Trophoblast cell (in vitro differentiated cells and primary cell): Measurements from ENCODE around the gene LEPROT.
"Not testable (repeated sequence)": the region's sequence is repeated elsewhere in the genome, so short reads cannot be mapped to it uniquely, and the experiment has no call there.

Experiments
- DNase-seq, 2 donors: peaks; one replicate each; pipeline ENCODE4 v3.0.0-alpha.2; 2016
- H2AFZ ChIP-seq: 2 replicates; pipeline ENCODE4 v1.6.1; 2013; ENCODE audit warnings: low read length, moderate library complexity, mild to moderate bottlenecking; ENCODE audit not compliant: insufficient read depth, poor library complexity
- H2AK5ac ChIP-seq: 2 replicates; pipeline ENCODE4 v1.6.1; 2013; ENCODE audit warnings: mild to moderate bottlenecking, low read length
- H2BK120ac ChIP-seq: 2 replicates; pipeline ENCODE4 v1.6.1; 2013; ENCODE audit warnings: low read length, mild to moderate bottlenecking, moderate library complexity; ENCODE audit not compliant: insufficient read depth, poor library complexity
- H2BK12ac ChIP-seq: 2 replicates; pipeline ENCODE4 v1.6.1; 2013; ENCODE audit warnings: mild to moderate bottlenecking, low read length, moderate library complexity
- H2BK5ac ChIP-seq: 2 replicates; pipeline ENCODE4 v1.6.1; 2013; ENCODE audit warnings: low read length, low read depth, moderate library complexity, mild to moderate bottlenecking; ENCODE audit not compliant: poor library complexity
- H3K14ac ChIP-seq: 2 replicates; pipeline ENCODE4 v1.6.1; 2013; ENCODE audit warnings: mild to moderate bottlenecking, low read length
- H3K18ac ChIP-seq: 2 replicates; pipeline ENCODE4 v1.6.1; 2013; ENCODE audit warnings: mild to moderate bottlenecking, low read length
- H3K23ac ChIP-seq: 2 replicates; pipeline ENCODE4 v1.6.1; 2013; ENCODE audit warnings: low read length
- H3K27ac ChIP-seq: 2 replicates; pipeline ENCODE4 v1.5.1; 2013; ENCODE audit warnings: low read depth, mild to moderate bottlenecking, inconsistent platforms, low read length, moderate library complexity
- H3K27me3 ChIP-seq: 2 replicates; pipeline ENCODE4 v1.6.1; 2013; ENCODE audit warnings: inconsistent platforms, mild to moderate bottlenecking, low read length, moderate library complexity; ENCODE audit not compliant: insufficient read depth
- H3K36me3 ChIP-seq, 2 experiments: 1 replicate in 1 of 2; 2 replicates in 1 of 2; pipeline ENCODE4 v1.6.1; 2013; ENCODE audit warnings: low read length in 2 of 2, mild to moderate bottlenecking in 2 of 2, moderate library complexity in 1 of 2; ENCODE audit not compliant: insufficient read depth in 2 of 2, control insufficient read depth in 1 of 2
- H3K4ac ChIP-seq: 2 replicates; pipeline ENCODE4 v1.6.1; 2013; ENCODE audit warnings: low read depth, mild to moderate bottlenecking, low read length, moderate library complexity
- H3K4me1 ChIP-seq, 2 experiments: 1 replicate in 1 of 2; 2 replicates in 1 of 2; pipeline ENCODE4 v1.6.1; 2013; ENCODE audit warnings: low read length in 2 of 2, mild to moderate bottlenecking in 2 of 2, moderate library complexity in 1 of 2; ENCODE audit not compliant: insufficient read depth in 2 of 2, control insufficient read depth in 1 of 2
- H3K4me2 ChIP-seq: 2 replicates; pipeline ENCODE4 v1.6.1; 2013; ENCODE audit warnings: inconsistent platforms, mild to moderate bottlenecking, low read length, moderate library complexity
- H3K4me3 ChIP-seq: 2 replicates; pipeline ENCODE4 v1.5.1; 2013; ENCODE audit warnings: mild to moderate bottlenecking, low read depth, low read length, inconsistent platforms
- H3K79me1 ChIP-seq: one replicate; pipeline ENCODE4 v1.6.1; 2013; ENCODE audit warnings: low read length
- H3K79me2 ChIP-seq: 2 replicates; pipeline ENCODE4 v1.6.1; 2013; ENCODE audit warnings: low read length, mild to moderate bottlenecking; ENCODE audit not compliant: control insufficient read depth, insufficient read depth, poor library complexity
- H3K9ac ChIP-seq: 2 replicates; pipeline ENCODE4 v1.6.1; 2013; ENCODE audit warnings: mild to moderate bottlenecking, low read length
- H3K9me3 ChIP-seq: 2 replicates; pipeline ENCODE4 v1.6.1; 2013; ENCODE audit warnings: low read depth, mild to moderate bottlenecking, control low read depth, inconsistent platforms, low read length; ENCODE audit not compliant: insufficient read depth
- H4K12ac ChIP-seq: 2 replicates; pipeline ENCODE4 v1.6.1; 2013; ENCODE audit warnings: low read depth, mild to moderate bottlenecking, low read length, moderate library complexity
- H4K8ac ChIP-seq: 2 replicates; pipeline ENCODE4 v1.6.1; 2013; ENCODE audit warnings: low read depth, mild to moderate bottlenecking, low read length, moderate library complexity
- H4K91ac ChIP-seq: one replicate; pipeline ENCODE4 v1.6.1; 2013; ENCODE audit warnings: low read depth, mild to moderate bottlenecking, low read length, moderate library complexity
- WGBS: extraction: QIAGEN DNeasy Blood & Tissue Kit; methylation state at CpG from one replicate; pipeline ENCODE4 v1.1.7; 2013; ENCODE audit warnings: missing lambda C conversion rate; ENCODE audit not compliant: insufficient read length, insufficient coverage; ENCODE audit errors: extremely low coverage; 5-methylcytosine and 5-hydroxymethylcytosine counted together

Gene LEPROT

GRCh38 chr1:65449214-65449823 lies 28.9 kb downstream of the LEPROT start:
- no peak overlapping the region for H4K8ac ChIP-seq
- no peak overlapping the region for H2AFZ ChIP-seq
- H3K4ac ChIP-seq: no peak overlapping the region
- no peak overlapping the region for H3K23ac ChIP-seq
- no peaks in the 10 kb centered on the region for H3K4me1 ChIP-seq
- no peak overlapping the region for H2BK12ac ChIP-seq
- no peaks in the 10 kb centered on the region for H3K79me1 ChIP-seq
- WGBS: no CpG with 5 or more reads among the region's 4 CpGs
- no peak overlapping the region for H3K4me3 ChIP-seq
- no peaks in the 10 kb centered on the region for H3K27me3 ChIP-seq
- no peak overlapping the region for H2BK120ac ChIP-seq
- H2AK5ac ChIP-seq: no peak overlapping the region
- H3K4me2 ChIP-seq: no peak overlapping the region
- no peak overlapping the region for H4K12ac ChIP-seq
- DNase-seq: no peak
- H2BK5ac ChIP-seq: no peak overlapping the region
- no peak overlapping the region for H4K91ac ChIP-seq
- no peak overlapping the region for H3K18ac ChIP-seq
- no peak overlapping the region for H3K14ac ChIP-seq
- H3K79me2 ChIP-seq: no peaks in the 10 kb centered on the region
- no peak overlapping the region for H3K9ac ChIP-seq
- H3K36me3 ChIP-seq: no peaks in the 10 kb centered on the region
- no peak overlapping the region for H3K27ac ChIP-seq
- H3K9me3 ChIP-seq: no peaks in the 10 kb centered on the region

GRCh38 chr1:65455678-65456077 lies 35.2 kb downstream of the LEPROT start:
- H3K9ac ChIP-seq, H3K27me3 ChIP-seq, H2AK5ac ChIP-seq, DNase-seq, H3K4me1 ChIP-seq, H3K14ac ChIP-seq, H4K91ac ChIP-seq, H2AFZ ChIP-seq, H3K4ac ChIP-seq, H2BK12ac ChIP-seq, H3K27ac ChIP-seq, H3K23ac ChIP-seq, H3K4me3 ChIP-seq, H3K79me1 ChIP-seq, H2BK120ac ChIP-seq, H3K36me3 ChIP-seq, H3K4me2 ChIP-seq, H4K8ac ChIP-seq, H2BK5ac ChIP-seq, H4K12ac ChIP-seq, H3K9me3 ChIP-seq, H3K18ac ChIP-seq, H3K79me2 ChIP-seq: not testable (repeated sequence)
- no CpG with 5 or more reads among the region's 10 CpGs for WGBS

GRCh38 chr1:65456481-65456880 lies 36.0 kb downstream of the LEPROT start:
- Histone ChIP-seq H3K4me2 (no peak overlapping the region), H2AFZ (no peak overlapping the region), H3K36me3 (no peaks in the 10 kb centered on the region), H3K79me1 (no peaks in the 10 kb centered on the region), H3K27me3 (no peaks in the 10 kb centered on the region), H3K18ac (no peak overlapping the region), H4K12ac (no peak overlapping the region), H3K14ac (no peak overlapping the region), H2BK120ac (no peak overlapping the region), H2AK5ac (no peak overlapping the region), H2BK5ac (no peak overlapping the region), H3K4me1 (no peaks in the 10 kb centered on the region), H3K4ac (no peak overlapping the region), H3K79me2 (no peaks in the 10 kb centered on the region), H4K8ac (no peak overlapping the region), H4K91ac (no peak overlapping the region), H3K4me3 (no peak overlapping the region), H3K9ac (no peak overlapping the region), H3K27ac (no peak overlapping the region), H3K23ac (no peak overlapping the region), H2BK12ac (no peak overlapping the region), H3K9me3 (no peaks in the 10 kb centered on the region)
- DNase-seq: no peak

GRCh38 chr1:65457868-65458267 lies 37.4 kb downstream of the LEPROT start:
- H4K12ac ChIP-seq: no peak overlapping the region
- no peaks in the 10 kb centered on the region for H3K36me3 ChIP-seq

More at GRCh38 chr1:65457868-65458267, 37.4 kb downstream of the LEPROT start:
- H2BK5ac ChIP-seq: no peak overlapping the region
- H2AK5ac ChIP-seq: no peak overlapping the region
- no peak overlapping the region for H2AFZ ChIP-seq
- H3K14ac ChIP-seq: no peak overlapping the region
- H3K4me3 ChIP-seq: no peak overlapping the region
- no peaks in the 10 kb centered on the region for H3K79me2 ChIP-seq
- no peak overlapping the region for H3K4me2 ChIP-seq
- no peaks in the 10 kb centered on the region for H3K4me1 ChIP-seq
- H3K18ac ChIP-seq: no peak overlapping the region
- no peak overlapping the region for H3K27ac ChIP-seq
- no peaks in the 10 kb centered on the region for H3K9me3 ChIP-seq
- no peaks in the 10 kb centered on the region for H3K79me1 ChIP-seq
- no peak for DNase-seq
- no peak overlapping the region for H3K23ac ChIP-seq
- H2BK12ac ChIP-seq: no peak overlapping the region
- H3K9ac ChIP-seq: no peak overlapping the region
- no peak overlapping the region for H3K4ac ChIP-seq
- no peak overlapping the region for H2BK120ac ChIP-seq
- no peaks in the 10 kb centered on the region for H3K27me3 ChIP-seq
- no peak overlapping the region for H4K91ac ChIP-seq
- no peak overlapping the region for H4K8ac ChIP-seq
